HEK293 (cell line): ENCODE data around the gene DBX1.

Source experiments
- CTCF ChIA-PET: fragments of 350-600 bp; formaldehyde crosslinking; extraction: SDS; loops from one replicate; lab custom pipeline; 2021; ENCODE audit warnings: antibody characterized with exemption; lab: Yijun Ruan, JAX
- POLR2A ChIA-PET: fragments of 300-600 bp; formaldehyde crosslinking; extraction: SDS; loops from one replicate; lab custom pipeline; 2020; ENCODE audit warnings: antibody characterized with exemption, inconsistent platforms; lab: Yijun Ruan, JAX
- H3K27ac ChIP-seq: fragments of 200-500 bp; sonication (Bioruptor generic); 2 replicates; pipeline ENCODE4 v1.5.1; 2014; ENCODE audit warnings: low read depth, low read length, control low read depth, inconsistent platforms; ENCODE audit errors: extremely low read depth
- H3K36me3 ChIP-seq, 2 experiments: fragments of 200-500 bp in 1 of 2; sonication (Bioruptor generic) in 1 of 2; 1 replicate in 1 of 2; 2 replicates in 1 of 2; pipeline ENCODE4 v1.5.1; 2014 to 2017; ENCODE audit warnings: inconsistent platforms in 2 of 2, low read length in 2 of 2; ENCODE audit not compliant: control insufficient read depth in 2 of 2, insufficient read depth in 1 of 2
- H3K4me1 ChIP-seq: fragments of 200-500 bp; sonication (Bioruptor generic); 2 replicates; pipeline ENCODE4 v1.5.1; 2014; ENCODE audit warnings: mild to moderate bottlenecking, low read length, inconsistent platforms; ENCODE audit not compliant: control insufficient read depth, insufficient read depth
- H3K4me3 ChIP-seq: 2 replicates; pipeline ENCODE4 v1.5.1; 2011; ENCODE audit warnings: low read depth, mild to moderate bottlenecking, control low read depth, low read length, moderate library complexity
- H3K9me3 ChIP-seq: fragments of 200-500 bp; sonication (Bioruptor generic); 2 replicates; pipeline ENCODE4 v1.5.1; 2014; ENCODE audit warnings: low read depth, low read length, inconsistent platforms; ENCODE audit not compliant: control insufficient read depth, insufficient read depth
- CTCF ChIP-seq: fragments of 450-650 bp; formaldehyde crosslinking; IDR thresholded peaks from 2 replicates; pipeline ENCODE4 v1.5.1; 2016; ENCODE audit warnings: missing biosample characterization, missing genetic modification characterization
- KLF17 ChIP-seq: fragments of 450-650 bp; formaldehyde crosslinking; IDR thresholded peaks from 2 replicates; pipeline ENCODE4 v1.5.1; 2016; ENCODE audit warnings: missing biosample characterization, missing genetic modification characterization
- ZBTB48 ChIP-seq: fragments of 450-650 bp; formaldehyde crosslinking; IDR thresholded peaks from 2 replicates; pipeline ENCODE4 v1.5.1; 2016; ENCODE audit warnings: missing biosample characterization, missing genetic modification characterization
- ZNF157 ChIP-seq: fragments of 450-650 bp; formaldehyde crosslinking; IDR thresholded peaks from 2 replicates; pipeline ENCODE4 v1.5.1; 2016; ENCODE audit warnings: missing biosample characterization, missing genetic modification characterization
- ZNF169 ChIP-seq: fragments of 450-650 bp; formaldehyde crosslinking; IDR thresholded peaks from 2 replicates; pipeline ENCODE4 v1.5.1; 2016; ENCODE audit warnings: missing biosample characterization, missing genetic modification characterization
- ZNF239 ChIP-seq: fragments of 450-650 bp; formaldehyde crosslinking; IDR thresholded peaks from 2 replicates; pipeline ENCODE4 v1.5.1; 2016; ENCODE audit warnings: missing biosample characterization, missing genetic modification characterization
- ZNF266 ChIP-seq: fragments of 450-650 bp; formaldehyde crosslinking; IDR thresholded peaks from 2 replicates; pipeline ENCODE4 v1.5.1; 2016; ENCODE audit warnings: missing biosample characterization, missing genetic modification characterization, low read depth
- ZNF280D ChIP-seq: fragments of 450-650 bp; formaldehyde crosslinking; IDR thresholded peaks from 2 replicates; pipeline ENCODE4 v1.5.1; 2016; ENCODE audit warnings: missing biosample characterization, missing genetic modification characterization
- ZNF292 ChIP-seq: fragments of 450-650 bp; formaldehyde crosslinking; IDR thresholded peaks from 2 replicates; pipeline ENCODE4 v1.5.1; 2016; ENCODE audit warnings: low read depth, missing biosample characterization, missing genetic modification characterization, borderline replicate concordance
- ZNF311 ChIP-seq: fragments of 450-650 bp; formaldehyde crosslinking; IDR thresholded peaks from 2 replicates; pipeline ENCODE4 v1.5.1; 2017; ENCODE audit warnings: missing biosample characterization, missing genetic modification characterization, borderline replicate concordance
- ZNF341 ChIP-seq: fragments of 450-650 bp; formaldehyde crosslinking; IDR thresholded peaks from 2 replicates; pipeline ENCODE4; 2016; ENCODE audit warnings: low read depth, missing biosample characterization, missing genetic modification characterization
- ZNF362 ChIP-seq: fragments of 450-650 bp; formaldehyde crosslinking; IDR thresholded peaks from 2 replicates; pipeline ENCODE4 v1.5.1; 2016; ENCODE audit warnings: missing biosample characterization, missing genetic modification characterization
- ZNF426 ChIP-seq: fragments of 450-650 bp; formaldehyde crosslinking; IDR thresholded peaks from 2 replicates; pipeline ENCODE4 v1.5.1; 2017; ENCODE audit warnings: missing biosample characterization, missing genetic modification characterization, mild to moderate bottlenecking, inconsistent platforms, moderate library complexity
- ZNF513 ChIP-seq: fragments of 450-650 bp; IDR thresholded peaks from 2 replicates; pipeline ENCODE4 v1.5.1; 2018; ENCODE audit warnings: missing biosample characterization, missing genetic modification characterization
- ZNF521 ChIP-seq: fragments of 450-650 bp; formaldehyde crosslinking; IDR thresholded peaks from 2 replicates; pipeline ENCODE4 v1.5.1; 2017; ENCODE audit warnings: missing biosample characterization, mild to moderate bottlenecking, missing genetic modification characterization
- ZNF571 ChIP-seq: fragments of 450-650 bp; formaldehyde crosslinking; IDR thresholded peaks from 2 replicates; pipeline ENCODE4 v1.5.0; 2017; ENCODE audit warnings: missing biosample characterization, missing genetic modification characterization
- ZNF623 ChIP-seq: fragments of 450-650 bp; formaldehyde crosslinking; IDR thresholded peaks from 2 replicates; pipeline ENCODE4 v1.5.1; 2016; ENCODE audit warnings: missing biosample characterization, missing genetic modification characterization
- ZNF645 ChIP-seq: fragments of 450-650 bp; formaldehyde crosslinking; IDR thresholded peaks from 2 replicates; pipeline ENCODE4; 2016; ENCODE audit warnings: missing biosample characterization, missing genetic modification characterization
- ZNF654 ChIP-seq: fragments of 450-650 bp; formaldehyde crosslinking; IDR thresholded peaks from 2 replicates; pipeline ENCODE4 v1.5.1; 2016; ENCODE audit warnings: low read depth, missing biosample characterization, missing genetic modification characterization
- ZNF670 ChIP-seq: fragments of 450-650 bp; formaldehyde crosslinking; IDR thresholded peaks from 2 replicates; pipeline ENCODE4 v1.5.1; 2016; ENCODE audit warnings: missing biosample characterization, missing genetic modification characterization, low read depth
- ZNF707 ChIP-seq: fragments of 450-650 bp; formaldehyde crosslinking; IDR thresholded peaks from 2 replicates; pipeline ENCODE4 v1.5.1; 2016; ENCODE audit warnings: missing biosample characterization, missing genetic modification characterization
- ZNF792 ChIP-seq: fragments of 450-650 bp; formaldehyde crosslinking; IDR thresholded peaks from 2 replicates; pipeline ENCODE4 v1.5.1; 2016; ENCODE audit warnings: missing biosample characterization, missing genetic modification characterization
- ZSCAN16 ChIP-seq: fragments of 450-650 bp; formaldehyde crosslinking; IDR thresholded peaks from 2 replicates; pipeline ENCODE4 v1.5.1; 2016; ENCODE audit warnings: missing biosample characterization, missing genetic modification characterization
- ZSCAN4 ChIP-seq: fragments of 450-650 bp; formaldehyde crosslinking; IDR thresholded peaks from 2 replicates; pipeline ENCODE4 v1.5.1; 2017; ENCODE audit warnings: missing biosample characterization, missing genetic modification characterization

Gene DBX1

GRCh38 chr11:20194470-20194869, 34.2 kb upstream of the DBX1 start (continued):
- TF ChIP-seq ZBTB48 (tag by site-specific recombination) = no peak
- no peak for TF ChIP-seq ZNF792 (tag by site-specific recombination)
- TF ChIP-seq ZNF571 (tag by site-specific recombination) = no peak

GRCh38 chr11:20193307-20193706, 33.0 kb upstream of the DBX1 start:
- ChIA-PET POLR2A (no interaction called here), CTCF (interaction anchor here (1.0 kb wide), 1 partner anchor 161 kb away, joined by 4 read pairs; no protein-coding TSS in a partner anchor)
- Histone ChIP-seq H3K27ac (no peak overlapping the region), H3K36me3 (no peaks in the 10 kb centered on the region), H3K4me3 (no peak overlapping the region), H3K4me1 (no peaks in the 10 kb centered on the region), H3K9me3 (no peaks in the 10 kb centered on the region)
- TF ChIP-seq ZNF645 = no peak
- no peak for TF ChIP-seq ZNF311 (tag by site-specific recombination)
- no peak for TF ChIP-seq ZNF670
- no peak for TF ChIP-seq ZNF426
- no peak for TF ChIP-seq ZNF521 (tag by site-specific recombination)
- TF ChIP-seq ZNF157 (tag by site-specific recombination) = no peak
- TF ChIP-seq ZNF654 (tag by site-specific recombination) = no peak

GRCh38 chr11:20192641-20193040, 32.4 kb upstream of the DBX1 start:
- ChIA-PET POLR2A (no interaction called here), CTCF (interaction anchor here (0.6 to 1.0 kb wide), 2 partner anchors 75 to 161 kb away, joined by 3 to 4 read pairs; no protein-coding TSS in a partner anchor)
- no peak for TF ChIP-seq ZNF239 (tag by site-specific recombination)
- no peak for TF ChIP-seq ZNF292
- no peak for TF ChIP-seq ZNF362 (tag by site-specific recombination)
- TF ChIP-seq KLF17 (tag by site-specific recombination) = no peak
- no peak for TF ChIP-seq ZNF623 (tag by site-specific recombination)
- no peak for TF ChIP-seq ZNF169 (tag by site-specific recombination)
- no peak for TF ChIP-seq ZNF513 (tag by site-specific recombination)
- no peak for TF ChIP-seq ZSCAN16 (tag by site-specific recombination)
- no peak for TF ChIP-seq ZSCAN4 (tag by site-specific recombination)
- no peak for TF ChIP-seq ZNF341 (tag by site-specific recombination)
- TF ChIP-seq ZNF266 (tag by site-specific recombination) = no peak
- TF ChIP-seq ZNF280D = no peak
- TF ChIP-seq ZNF707 (tag by site-specific recombination) = no peak
- no peak for TF ChIP-seq ZNF670
- TF ChIP-seq CTCF (tag by site-specific recombination) = no peak
- no peaks in the 10 kb centered on the region for H3K9me3 ChIP-seq
- H3K27ac ChIP-seq = no peak overlapping the region
- H3K4me1 ChIP-seq = no peaks in the 10 kb centered on the region
- H3K4me3 ChIP-seq = no peak overlapping the region
- no peaks in the 10 kb centered on the region for H3K36me3 ChIP-seq
